K562 (cell line): ENCODE data around the gene SMYD1. TPM values are rescaled to one million over a fixed set of nuclear protein-coding genes. Genes with fewer than 3 reads are reported as not detected.

Experiments used
- AFF1 ChIP-seq, 2 experiments: fragments of 450-650 bp; IDR thresholded peaks; 2 replicates each; pipeline ENCODE4 v1.6.1; 2018; ENCODE audit warnings: mild to moderate bottlenecking in 2 of 2, low read depth in 1 of 2; ENCODE audit not compliant: partially characterized antibody in 2 of 2
- CEBPG ChIP-seq, 3 experiments: fragments of 200-800 bp in 1 of 3; sonication (Bioruptor generic) in 1 of 3; sonication (generic) in 1 of 3; formaldehyde crosslinking in 1 of 3; IDR thresholded peaks in 2 of 3; conservative IDR thresholded peaks in 1 of 3; 2 replicates each; pipeline versions ENCODE4 v1.6.1 to v1.8.0; 2016 to 2022; ENCODE audit warnings: missing compliant biosample characterization in 2 of 3, missing genetic modification characterization in 2 of 3, mild to moderate bottlenecking in 1 of 3, missing genetic modification reagents in 1 of 3
- DNMT1 ChIP-seq: fragments of 450-650 bp; IDR thresholded peaks from 2 replicates; pipeline ENCODE4 v1.6.1; 2016; ENCODE audit warnings: antibody characterized with exemption, mild to moderate bottlenecking
- FOSL1 ChIP-seq: fragments of 200-800 bp; sonication (Bioruptor generic); conservative IDR thresholded peaks from 2 replicates; pipeline ENCODE4 v1.6.1; 2016; ENCODE audit warnings: missing genetic modification characterization, missing compliant biosample characterization
- HDGF ChIP-seq: fragments of 450-650 bp; IDR thresholded peaks from 2 replicates; pipeline ENCODE4 v1.6.1; 2016
- HES1 ChIP-seq: fragments of 450-650 bp; IDR thresholded peaks from 2 replicates; pipeline ENCODE4 v1.6.1; 2016; ENCODE audit warnings: low read depth, mild to moderate bottlenecking, moderate library complexity
- MTA3 ChIP-seq: fragments of 450-650 bp; formaldehyde crosslinking; IDR thresholded peaks from 2 replicates; pipeline ENCODE4 v1.6.1; 2017; ENCODE audit warnings: mild to moderate bottlenecking, borderline replicate concordance
- PATZ1 ChIP-seq: fragments of 250-450 bp; sonication (Bioruptor Pico); IDR thresholded peaks from 2 replicates; pipeline ENCODE4 v1.5.0; 2020; ENCODE audit warnings: mild to moderate bottlenecking, borderline replicate concordance
- PKNOX1 ChIP-seq: fragments of 450-650 bp; IDR thresholded peaks from 2 replicates; pipeline ENCODE4 v1.6.1; 2016
- SNAPC5 ChIP-seq: fragments of 250-450 bp; sonication (Bioruptor Pico); IDR thresholded peaks from 2 replicates; pipeline ENCODE4 v1.8.0; 2021; ENCODE audit warnings: moderate library complexity, mild to moderate bottlenecking, inconsistent platforms
- TCF7 ChIP-seq: sonication (generic); IDR thresholded peaks from 2 replicates; pipeline ENCODE4 v1.6.1; 2016; ENCODE audit warnings: antibody characterized with exemption, borderline replicate concordance
- TRIM24 ChIP-seq, 2 experiments: fragments of 450-650 bp; IDR thresholded peaks; 2 replicates each; pipeline ENCODE4 v1.6.1; 2016
- WHSC1 ChIP-seq: IDR thresholded peaks from one replicate; pipeline ENCODE4 v1.6.1; 2012; ENCODE audit warnings: low read length, control low read depth, inconsistent platforms
- ZFP1 ChIP-seq: fragments of 450-650 bp; formaldehyde crosslinking; IDR thresholded peaks from 2 replicates; pipeline ENCODE4 v1.4.0; 2020; ENCODE audit warnings: mild to moderate bottlenecking, mixed read lengths
- ZNF551 ChIP-seq: fragments of 250-450 bp; sonication (Bioruptor Pico); IDR thresholded peaks from 2 replicates; pipeline ENCODE4 v1.5.0; 2021; ENCODE audit warnings: mild to moderate bottlenecking, moderate library complexity
- polyA plus RNA-seq, 8 experiments: library from polyadenylated mRNA; depleted of rRNA in 4 of 8; stranded (reverse) in 5 of 8; unstranded in 3 of 8; fragments of >200 nt; fragmentation: Nextera tagmentation in 2 of 8; fragmentation: Illumina TruSeq in 1 of 8; extraction: Ambion mirVana in 2 of 8; extraction: Trizol in 1 of 8; gene quantifications; 2 replicates each; pipeline versions ENCODE4 v1.2.1 to v1.2.3, GENCODE V29; 2011 to 2014; ENCODE audit warnings: inconsistent platforms in 1 of 8, missing spikeins in 1 of 8
- total RNA-seq, 7 experiments: library from RNA; depleted of rRNA in 6 of 7; stranded (reverse); fragments of >200 nt in 6 of 7; fragmentation: Illumina TruSeq in 2 of 7; extraction: Trizol in 2 of 7; gene quantifications; 2 replicates each; pipeline versions ENCODE4 v1.2.1 to v1.2.3, GENCODE V29; 2011 to 2021; ENCODE audit warnings: low replicate concordance in 1 of 7

SMYD1 gene
- total and polyA plus RNA-seq, 9 of the 15 experiments (the other 6 are each of a cell fraction or from before 2014, with no cell fraction given), result not detected

- TF ChIP-seq AFF1 (IDR thresholded peaks at IDR 0.05; ENCODE audit: low read depth in 1 of 2, partially characterized antibody in 2 of 2), result no peak
- no peak for TF ChIP-seq WHSC1
- no peak for TF ChIP-seq ZNF551 (CRISPR knock-in tag)
- TF ChIP-seq HDGF, result 0 out of 2 replicates have a peak, but pooled peaks have one; percentile 69
- no peak for TF ChIP-seq HES1
- TF ChIP-seq FOSL1 (tag), result peak; percentile 46; the same call in 1 of the 2 replicates
- TF ChIP-seq DNMT1, result no peak
- no peak for TF ChIP-seq TCF7
- TF ChIP-seq ZFP1, result no peak
- TF ChIP-seq PKNOX1, result peak; percentile 64
- no peak for TF ChIP-seq MTA3
- no peak for TF ChIP-seq PATZ1 (CRISPR knock-in tag)
- peak; percentile 76 to 83; a peak in 2 of 4 replicates for TF ChIP-seq TRIM24 (IDR thresholded peaks at IDR 0.05)
- no peak for TF ChIP-seq SNAPC5 (CRISPR knock-in tag)
- TF ChIP-seq CEBPG (CRISPR knock-in tag; IDR thresholded peaks at IDR 0.05), result no peak; the same call in 1 of the 2 replicates
- TF ChIP-seq CEBPG (tag; conservative IDR thresholded peaks at IDR 0.05 in 1 of 2, IDR thresholded peaks at IDR 0.05 in 1 of 2), result peak; percentile 87 to 97
Observed at GRCh38 chr2:88099798-88100488, 32.3 kb downstream of the SMYD1 start (continued).
